SKM-1 treated with dmso at 0.1 percent for 144 hours (cell line): Measurements from ENCODE around the gene LHFPL2.
A peak's percentile ranks its signal among the peaks of the same experiment; 100 is the strongest.

ENCODE experiments used
- DNase-seq: peaks from one replicate; lab custom pipeline; 2025; ENCODE audit not compliant: unreplicated experiment; lab: John Stamatoyannopoulos, UW

LHFPL2 gene

DNA sequence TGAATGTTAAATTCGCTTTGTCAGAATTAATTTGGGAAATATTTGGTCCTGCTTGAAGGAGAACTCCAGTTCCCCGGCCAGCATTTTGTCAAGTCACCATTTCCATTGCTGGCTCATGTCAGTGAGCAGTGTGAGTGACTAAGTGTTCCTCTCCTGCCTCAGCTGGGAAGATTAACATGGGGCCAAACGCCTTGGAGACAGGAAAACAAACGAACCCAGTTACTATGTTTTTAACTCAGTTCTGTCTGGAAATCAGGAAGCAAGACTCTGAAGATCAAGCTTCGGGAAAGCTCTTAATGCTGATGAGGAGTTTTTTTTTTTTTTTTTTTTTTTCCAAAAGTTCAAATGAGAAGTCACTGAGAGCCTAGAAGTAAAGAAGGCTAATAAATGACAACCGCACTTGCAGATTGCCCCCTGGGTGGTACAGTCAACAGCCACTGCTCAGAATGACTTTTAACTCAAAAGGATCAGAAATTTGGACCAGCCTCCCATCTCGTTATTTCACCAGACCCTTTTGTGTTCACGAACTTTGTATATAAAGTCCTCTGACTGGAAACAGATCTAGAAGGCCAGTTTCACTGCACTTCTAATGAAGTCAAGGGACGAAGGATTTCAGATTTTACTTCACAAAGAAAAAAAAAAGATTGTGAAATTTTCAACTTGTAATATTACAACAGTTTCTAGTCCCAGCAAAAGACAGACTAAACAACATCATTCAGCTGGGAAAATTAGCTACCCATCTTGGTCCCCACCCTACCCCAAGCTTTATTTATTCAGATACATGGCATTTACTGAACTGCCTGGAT is 121.3 kb downstream of the LHFPL2 start:
- no peak for DNase-seq

DNA sequence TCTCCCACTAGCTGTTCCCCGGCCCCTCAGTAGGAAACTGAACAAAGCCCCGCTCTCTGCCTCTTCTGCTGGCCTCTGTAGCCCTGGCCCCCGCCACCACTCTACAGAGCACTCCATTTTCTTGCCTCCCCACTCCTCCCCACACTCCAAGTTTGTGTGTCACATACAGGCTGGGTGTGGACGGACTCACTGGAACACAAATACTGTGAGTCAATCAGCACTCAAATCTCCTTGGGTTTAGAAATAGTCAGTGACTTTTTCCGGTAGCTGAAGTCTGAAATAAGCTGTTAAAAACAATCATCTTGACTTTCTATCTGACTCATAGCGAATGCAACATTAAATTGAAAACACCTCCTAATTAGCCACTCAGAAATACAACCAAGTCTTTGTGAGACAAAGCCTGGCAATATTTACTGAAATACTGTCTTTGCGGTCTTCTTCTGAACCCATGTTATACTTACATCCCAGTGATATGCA is 122.5 kb downstream of the LHFPL2 start:
- no peak for DNase-seq

DNA sequence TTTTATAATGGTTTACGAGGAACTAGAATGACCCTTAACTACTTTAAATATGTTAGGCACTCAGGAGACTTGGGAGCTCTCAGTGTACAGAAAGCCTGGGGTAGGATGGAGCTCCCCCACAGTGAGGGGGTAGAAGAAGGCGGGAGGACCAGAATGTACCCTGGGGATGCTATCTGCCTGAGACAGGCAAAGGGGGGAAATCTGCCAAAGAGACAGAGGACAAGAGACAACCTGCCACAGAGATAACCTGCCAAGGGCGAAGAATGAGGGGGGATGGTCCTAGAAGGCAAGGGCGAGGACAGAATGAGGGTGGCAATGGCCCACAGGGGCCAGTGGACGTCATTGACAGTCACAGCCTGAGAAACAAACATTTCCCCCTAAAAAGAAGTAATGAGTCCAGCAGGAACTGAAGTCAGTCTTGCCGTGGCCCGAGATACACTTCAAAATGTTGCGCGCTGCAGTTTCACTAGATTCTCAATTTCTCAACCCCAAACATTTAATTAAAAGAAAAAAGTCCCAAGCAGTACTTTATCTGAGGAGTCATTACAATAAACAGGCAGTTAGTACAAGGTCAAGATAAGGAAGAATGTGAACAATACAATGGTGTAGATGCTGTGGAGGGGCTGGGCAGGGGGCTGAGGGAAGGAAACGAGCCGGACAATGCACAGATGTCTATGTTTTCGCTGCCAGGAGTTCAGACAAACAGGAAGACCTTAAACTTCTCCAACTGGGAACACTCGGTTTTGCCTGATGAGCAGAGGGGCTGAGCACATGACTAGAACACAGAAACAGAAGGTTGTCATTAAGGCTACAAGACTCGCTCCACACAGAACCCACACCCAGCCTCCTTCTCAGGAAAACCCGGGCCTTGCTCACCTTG is 125.0 kb downstream of the LHFPL2 start:
- no peak for DNase-seq

DNA sequence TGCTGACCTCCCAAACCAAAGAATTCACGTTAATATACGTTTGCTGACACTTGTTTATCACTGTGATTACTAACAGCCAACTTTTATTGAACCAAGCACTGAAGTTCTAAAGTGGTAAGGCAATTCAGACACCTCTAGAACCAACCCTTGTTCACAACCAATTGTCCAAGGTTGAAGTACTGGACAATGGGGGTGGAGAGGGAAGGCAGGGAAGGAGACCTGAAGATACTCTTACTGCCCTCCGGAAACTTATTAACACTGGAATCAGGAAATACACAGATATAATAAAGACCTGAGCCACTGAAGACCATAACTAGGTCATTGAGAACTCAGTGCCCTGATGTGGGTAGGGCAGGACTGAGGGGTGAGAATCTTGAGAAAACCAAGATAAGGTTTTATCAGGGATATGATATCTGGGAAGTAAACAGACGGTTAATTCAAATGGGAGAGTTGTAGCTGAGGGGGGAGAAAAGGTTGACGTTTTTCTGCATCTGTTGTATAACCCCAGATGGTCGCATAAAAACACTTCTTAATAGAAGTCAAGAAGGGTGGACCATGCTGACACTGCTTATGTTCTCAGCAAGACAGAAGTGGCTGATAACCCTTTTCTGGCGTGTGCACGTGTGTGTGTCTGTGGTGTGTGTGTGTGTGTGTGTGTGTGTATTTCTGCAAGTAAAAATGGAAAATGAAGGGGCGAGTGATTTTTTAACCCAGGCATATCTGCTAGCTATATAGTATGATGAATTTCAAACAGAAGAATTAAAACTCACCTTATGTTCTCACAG is 125.9 kb downstream of the LHFPL2 start:
- no peak for DNase-seq

DNA sequence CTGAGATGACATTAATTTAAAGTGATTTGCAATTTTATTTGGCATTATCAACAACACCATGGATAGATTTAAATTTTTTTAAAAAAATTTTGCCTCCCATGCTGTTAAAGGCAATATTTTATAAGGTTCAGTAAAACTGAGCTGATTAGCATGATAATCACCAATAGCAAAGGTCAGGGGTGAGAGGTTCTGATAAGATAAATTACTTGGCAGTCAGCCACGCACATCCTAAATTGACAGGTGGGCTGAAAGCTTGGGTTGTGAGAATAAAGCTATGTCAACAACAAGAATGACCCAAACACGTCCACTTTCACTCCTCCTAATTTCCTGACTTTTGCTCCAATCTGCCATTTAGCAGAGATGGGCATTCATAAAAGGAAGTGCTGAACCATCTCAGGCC is 127.1 kb downstream of the LHFPL2 start:
- no peak for DNase-seq

DNA sequence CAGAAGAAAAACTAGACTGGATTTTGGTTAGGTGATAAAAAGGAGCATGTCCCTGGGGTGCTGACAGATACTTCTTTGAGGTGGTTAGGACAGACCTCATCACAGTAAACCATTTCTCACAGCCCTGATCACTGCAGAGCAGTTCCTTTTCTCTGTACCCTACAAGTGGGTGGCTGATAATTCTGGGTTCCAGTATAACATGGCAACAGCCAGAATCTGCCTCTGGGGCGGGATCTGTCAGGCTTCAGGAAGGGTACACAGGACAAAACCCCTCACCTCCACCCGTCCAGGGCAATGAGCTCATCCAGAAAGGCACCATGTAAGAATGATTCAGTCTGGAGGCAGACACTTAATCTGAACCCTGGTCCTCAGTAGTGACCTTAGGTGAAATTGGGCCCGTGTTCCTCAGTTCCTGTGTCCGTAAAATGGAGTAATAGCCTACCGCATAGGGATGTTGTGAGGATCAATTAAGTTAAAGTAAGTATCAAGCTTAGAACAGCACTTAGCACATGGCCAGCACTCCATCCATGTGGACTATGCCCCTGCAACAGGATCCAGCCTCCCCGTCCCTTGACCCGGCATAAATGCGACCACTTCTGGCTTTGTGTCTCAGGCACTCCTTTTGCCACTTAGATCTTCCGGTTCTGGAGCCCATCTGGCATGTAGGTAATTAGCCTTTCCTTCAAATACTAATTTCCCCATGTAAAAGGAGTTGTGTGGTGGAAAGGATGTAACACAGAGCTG is 129.2 kb downstream of the LHFPL2 start:
- no peak for DNase-seq

DNA sequence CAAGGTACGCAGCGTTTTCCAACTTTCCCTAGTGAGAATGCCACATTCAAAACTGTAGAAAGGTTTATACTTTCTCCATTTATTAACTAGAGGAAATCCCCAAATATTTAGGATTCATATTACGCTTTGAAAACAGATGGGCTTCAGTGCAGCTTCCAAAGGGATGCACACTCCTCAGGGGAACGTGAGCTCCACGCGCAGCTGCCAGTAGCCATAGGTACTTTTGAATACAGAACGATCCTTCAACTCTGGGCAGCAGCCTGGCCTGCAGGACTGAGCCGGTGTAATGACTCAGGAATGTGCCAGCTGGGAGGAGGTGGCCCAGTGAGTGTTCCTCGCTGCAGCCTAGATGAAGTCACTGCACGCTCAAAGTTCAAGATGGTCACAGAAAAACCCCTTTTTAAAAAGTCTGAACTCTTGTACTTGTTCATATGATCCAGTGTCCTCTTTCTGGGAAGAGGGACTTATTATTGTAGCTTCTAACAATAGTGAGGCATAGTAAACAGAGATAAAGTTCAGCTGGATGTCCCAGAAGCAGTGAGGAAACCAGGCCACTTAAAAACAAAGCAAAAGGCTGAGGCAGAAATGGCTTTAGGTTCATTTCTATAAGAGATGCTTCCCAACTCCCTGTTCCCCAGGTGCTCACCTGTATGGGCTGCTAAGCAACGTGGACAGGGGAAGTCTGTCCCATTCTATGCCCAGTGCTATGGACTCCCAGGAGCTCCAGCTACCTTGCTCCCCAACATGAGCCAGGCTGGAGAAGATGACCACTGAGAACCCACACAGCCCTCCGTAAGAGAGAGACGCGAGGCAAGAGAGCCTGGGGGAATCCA is 130.0 kb downstream of the LHFPL2 start:
- no peak for DNase-seq

DNA sequence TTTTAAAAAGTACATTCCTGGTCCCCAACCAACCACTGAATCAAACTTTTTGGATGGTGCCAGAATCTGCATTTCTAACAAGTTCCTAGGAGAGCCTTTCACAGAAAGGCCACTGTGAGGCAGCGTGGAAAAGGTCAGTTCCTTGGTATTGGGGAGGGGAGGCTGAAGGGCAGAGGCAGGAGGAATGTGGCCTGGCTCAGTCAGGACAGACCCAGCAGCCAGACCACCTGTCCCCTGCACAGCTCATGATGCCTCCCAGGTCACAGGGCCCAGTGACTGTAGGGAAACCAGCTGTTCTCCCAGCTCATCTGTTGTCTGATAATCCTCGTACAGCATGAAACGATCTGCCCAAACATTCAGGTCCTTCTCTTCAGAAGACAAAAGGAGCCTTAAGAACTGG is 132.9 kb downstream of the LHFPL2 start:
- DNase-seq = no peak

DNA sequence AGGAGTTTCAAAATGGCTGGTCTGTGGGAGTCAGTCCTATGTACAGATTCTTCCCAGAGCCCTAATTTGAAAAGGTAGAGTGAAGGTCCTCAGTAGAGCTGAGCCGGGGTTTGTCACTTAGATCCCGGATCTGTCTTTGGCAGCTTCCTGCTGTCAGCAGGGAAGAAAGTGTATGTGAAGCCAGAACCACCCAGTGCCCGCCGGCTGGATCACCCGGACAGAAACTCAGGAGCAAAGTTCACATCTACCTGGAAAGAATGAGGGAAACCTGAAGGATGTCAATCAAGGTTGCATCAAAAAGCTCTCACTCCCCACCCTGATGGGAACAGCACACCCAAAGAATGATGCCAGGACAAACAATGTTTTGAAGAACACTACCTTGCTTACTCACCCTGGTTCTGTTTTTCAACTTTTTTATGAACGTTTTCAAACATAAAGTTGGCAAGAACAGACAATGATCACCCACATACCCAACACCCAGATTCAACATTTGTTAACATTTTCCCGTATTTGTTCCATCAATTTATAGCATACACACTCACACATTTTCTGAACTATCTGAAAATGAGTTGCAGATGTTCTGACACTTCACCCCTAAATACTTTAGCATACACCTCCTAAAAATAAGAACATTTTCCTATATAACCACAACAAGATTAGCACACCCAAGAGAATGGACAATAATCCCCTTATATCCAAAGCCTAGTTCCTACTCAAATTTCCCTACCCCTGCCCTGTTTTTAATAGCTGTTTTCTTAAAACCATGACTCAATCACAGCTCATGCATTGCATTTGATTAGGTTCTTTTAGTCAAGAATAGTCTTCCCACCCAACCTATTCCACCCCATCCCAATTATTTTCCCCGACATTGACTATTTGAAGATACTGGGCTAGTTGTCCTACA is 133.9 kb downstream of the LHFPL2 start:
- DNase-seq = no peak

DNA sequence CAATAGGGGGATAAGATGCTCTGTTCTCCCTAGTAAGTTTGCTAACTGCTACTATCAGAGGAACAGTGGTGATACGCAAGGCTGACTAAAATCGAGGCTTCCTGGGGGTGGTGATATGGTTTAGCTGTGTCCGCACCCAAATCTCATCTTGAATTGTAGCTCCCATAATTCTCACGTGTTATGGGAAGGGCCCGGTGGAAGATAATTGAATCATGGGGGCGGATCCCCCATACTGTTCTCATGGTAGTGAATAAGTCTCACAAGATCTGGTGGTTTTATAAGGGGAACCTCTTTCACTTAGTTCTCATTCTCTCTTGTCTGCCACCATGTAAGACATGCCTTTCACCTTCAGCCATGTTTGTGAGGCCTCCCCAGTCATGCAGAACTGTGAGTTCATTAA is 135.1 kb downstream of the LHFPL2 start:
- DNase-seq = no peak

DNA sequence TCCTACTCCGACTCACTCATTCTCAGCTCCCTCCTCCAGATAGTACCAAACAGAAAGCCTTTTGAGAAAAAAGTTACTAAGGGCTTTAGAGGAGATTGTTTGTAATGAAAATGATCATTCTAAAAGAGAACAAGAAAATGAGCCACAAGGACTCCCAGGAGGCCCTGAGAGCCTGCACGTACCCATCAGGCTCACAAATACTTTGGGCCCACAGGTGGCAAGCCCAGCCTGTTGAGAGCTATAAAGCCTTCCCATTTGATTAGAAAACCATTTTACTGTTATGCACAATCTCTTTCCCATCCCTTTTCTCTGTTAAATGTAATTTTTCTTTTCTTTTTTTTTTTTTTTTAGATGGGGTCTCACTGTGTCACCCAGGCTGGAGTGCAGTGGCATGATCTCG is 136.1 kb downstream of the LHFPL2 start:
- no peak for DNase-seq

DNA sequence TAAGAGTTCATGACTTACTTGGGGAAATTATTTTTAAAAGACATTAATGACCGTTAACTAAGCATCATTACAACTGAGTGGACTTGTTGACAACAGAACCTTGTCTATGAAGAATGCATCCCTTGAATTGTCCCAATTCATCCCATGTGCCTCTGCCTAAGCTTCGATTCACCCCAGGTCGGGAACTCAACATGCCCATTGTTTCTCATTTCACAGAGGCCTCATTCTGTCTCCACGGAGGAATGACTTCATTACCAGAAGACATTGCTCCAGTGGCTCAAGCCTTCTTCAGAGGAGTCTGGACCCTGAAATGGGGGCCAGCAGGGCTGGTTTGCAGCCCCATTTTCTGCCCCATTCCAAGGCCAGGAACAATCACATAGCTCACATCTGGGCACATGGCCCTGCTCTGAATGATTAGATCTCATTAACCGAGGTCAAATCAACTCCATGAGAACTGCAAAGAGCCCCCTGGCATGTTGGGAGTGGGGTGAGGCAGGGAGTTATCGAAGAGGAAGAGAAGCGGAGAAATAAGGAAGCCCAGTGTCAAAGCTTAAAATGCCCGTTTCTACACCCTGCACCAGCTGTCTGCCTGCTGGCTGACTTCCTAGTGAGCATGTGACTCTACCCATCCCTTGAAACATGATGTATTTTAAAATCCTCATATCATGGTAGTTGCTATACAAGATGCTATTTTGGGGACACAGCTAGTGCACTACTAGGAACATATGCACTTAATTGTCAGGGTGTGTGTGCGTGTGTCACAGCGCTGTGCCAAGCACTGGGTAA is 137.3 kb downstream of the LHFPL2 start:
- no peak for DNase-seq

DNA sequence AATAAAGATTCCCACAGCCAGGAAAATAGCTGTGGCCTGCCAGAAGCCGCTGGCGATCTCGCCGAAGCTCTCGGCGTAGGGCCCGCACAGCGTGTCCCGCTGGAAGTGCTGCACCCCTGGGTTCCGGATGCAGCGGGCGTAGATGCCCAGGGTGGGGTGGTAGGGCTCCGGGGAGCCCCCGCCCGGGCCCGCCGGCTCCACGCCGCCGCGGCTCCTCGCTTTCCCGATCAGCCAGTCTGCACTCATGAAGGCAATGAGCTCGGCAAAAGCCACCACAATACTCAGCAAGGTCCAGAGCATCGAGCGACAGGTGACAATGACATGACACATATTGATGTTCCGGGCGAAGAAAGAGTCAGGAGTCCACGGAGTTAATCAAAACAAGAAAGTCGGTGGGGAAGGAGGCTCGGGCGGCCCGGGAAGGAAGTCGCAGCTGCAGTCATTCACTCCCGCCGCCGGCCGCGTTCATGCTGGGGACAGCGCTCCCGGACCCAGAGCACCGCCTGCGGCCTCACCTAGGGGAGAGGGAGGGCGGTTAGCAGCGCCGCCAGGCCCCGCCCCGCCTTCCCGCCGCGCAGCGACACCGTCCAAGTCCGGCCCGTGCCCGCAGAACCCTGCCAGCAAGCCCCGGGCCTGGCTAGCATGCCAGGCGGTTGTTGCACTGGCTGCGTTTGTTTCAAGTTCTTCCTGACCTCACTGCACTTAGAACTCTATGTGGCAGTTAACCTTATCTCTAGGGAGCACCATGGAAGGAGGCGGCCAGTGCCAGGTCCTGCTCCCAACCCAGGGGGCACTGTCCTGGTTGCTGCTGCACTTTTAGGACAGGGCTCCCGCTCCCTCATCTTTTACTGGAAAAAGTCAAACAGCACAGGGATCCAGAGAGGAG is 138.4 kb downstream of the LHFPL2 start:
- DNase-seq = peak; percentile 28

DNA sequence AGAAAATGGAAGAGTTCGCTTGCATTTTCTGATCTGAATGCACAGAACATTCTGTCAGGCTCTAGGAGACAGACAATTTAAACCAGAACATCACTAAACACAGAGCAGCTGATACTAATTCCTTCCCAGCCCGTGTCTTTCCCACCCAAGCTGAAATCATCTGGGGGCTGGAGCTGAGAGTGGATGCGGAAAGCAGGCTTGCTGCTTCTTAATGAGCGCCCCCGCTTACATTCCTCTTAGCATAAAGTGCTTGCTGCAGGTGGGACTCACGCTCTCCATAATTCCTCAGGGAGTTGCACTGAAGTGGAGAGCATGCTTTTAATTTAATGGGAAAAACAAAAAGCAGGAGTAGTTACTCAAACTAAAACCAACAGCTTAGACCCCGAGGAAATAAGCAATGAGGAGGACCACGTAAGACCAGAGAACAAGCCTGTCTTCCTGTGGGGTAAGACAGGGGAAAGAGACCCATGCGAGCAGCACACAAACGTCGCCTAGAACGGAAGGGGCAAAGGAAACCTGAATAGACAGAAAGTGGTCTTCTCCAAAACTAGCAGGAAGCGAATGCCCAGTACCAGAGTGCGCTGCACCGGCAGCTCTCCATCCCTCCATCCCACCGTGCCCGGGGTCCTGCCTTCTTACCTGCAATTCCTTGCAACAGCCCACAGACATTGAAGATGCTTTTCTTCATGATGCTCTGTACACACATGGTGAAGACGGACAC is 139.3 kb downstream of the LHFPL2 start:
- no peak for DNase-seq

DNA sequence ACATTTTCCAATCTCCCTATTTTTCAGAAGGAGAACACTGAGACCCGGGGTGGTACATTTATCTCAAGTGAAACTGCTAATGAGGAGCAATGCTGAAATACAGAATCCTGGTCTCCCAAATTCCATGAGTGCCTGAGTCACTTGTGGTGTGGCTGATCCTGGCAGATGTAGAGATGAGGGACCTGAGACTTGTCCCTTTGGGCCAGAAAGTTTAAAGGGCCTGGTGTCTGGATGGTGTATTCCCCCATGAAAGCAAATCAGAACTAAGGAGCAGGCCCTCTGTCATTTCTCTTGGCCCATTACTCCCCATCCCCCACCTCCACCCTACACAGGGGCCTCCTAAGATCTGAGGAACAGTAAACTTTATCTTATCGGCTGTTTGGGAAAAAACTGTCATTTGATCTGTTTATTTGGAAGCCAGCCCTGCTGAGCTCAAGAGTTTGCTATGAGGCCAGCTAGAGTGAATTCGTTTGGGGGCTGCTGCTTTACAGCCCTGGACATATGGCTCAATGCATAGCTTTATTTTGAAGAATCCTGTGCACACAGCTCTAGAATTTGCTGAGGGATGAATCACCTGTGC is 140.3 kb downstream of the LHFPL2 start:
- DNase-seq = no peak

DNA sequence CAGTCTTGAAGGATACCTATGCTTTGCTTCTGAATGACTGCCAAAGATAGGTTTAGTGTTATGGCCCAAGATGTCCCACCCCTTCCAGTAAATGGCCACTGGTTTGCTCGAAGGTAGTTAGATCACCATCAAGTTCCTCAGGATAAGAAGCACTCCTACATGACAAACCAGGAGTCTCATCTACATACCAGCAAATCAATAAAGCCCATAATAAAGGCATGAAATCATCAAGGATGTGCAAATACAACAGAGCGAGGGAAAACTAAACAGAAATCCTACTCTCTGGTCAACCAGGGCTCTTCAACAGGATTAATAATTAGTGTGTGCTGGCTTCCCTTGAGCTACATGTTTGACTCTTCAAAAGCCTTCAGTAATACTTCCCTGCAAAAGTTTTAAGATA is 141.0 kb downstream of the LHFPL2 start:
- DNase-seq = no peak
